ENCODE data around the gene PDLIM5. TPM values are rescaled to one million over a fixed set of nuclear protein-coding genes. Genes with fewer than 3 reads are reported as not detected.

PDLIM5 gene
- total and polyA plus RNA-seq, 2 of the 8 experiments (the other 6 are each of a cell fraction or from before 2014, with no cell fraction given): 37.3 to 62.1 TPM

DNA sequence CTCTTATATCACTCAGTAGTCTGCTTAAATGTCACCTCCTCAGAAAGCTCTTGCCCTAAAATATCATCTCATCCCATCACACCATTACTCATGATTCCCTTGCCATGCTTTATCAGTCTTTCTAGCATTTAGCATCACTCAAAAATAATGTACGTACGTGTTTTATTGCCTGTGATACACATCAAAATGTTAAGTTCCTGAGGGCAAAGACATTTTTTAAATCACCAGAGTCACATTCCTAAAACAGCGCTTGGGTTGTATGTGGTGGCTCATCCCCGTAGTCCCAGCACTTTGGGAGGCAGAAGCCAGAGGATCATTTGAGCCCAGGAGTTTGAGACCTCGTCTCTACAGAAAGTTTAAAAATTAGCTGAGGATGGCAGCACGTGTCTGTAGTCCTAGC is 21.3 kb upstream of the PDLIM5 start (continued):
- TF ChIP-seq PHF8 (conservative IDR thresholded peaks at IDR 0.05; ENCODE audit: low read depth, low read length): no peak
- TF ChIP-seq YY1 (IDR thresholded peaks at IDR 0.05; ENCODE audit: low read depth, low read length): no peak
- no peak for TF ChIP-seq SP1 (IDR thresholded peaks at IDR 0.05; ENCODE audit: low read depth, low read length)
- TF ChIP-seq FOSL1 (IDR thresholded peaks at IDR 0.05; ENCODE audit: insufficient read depth, low read depth, low read length): no peak

Measured in H1 (cell line).